ENCODE data around the gene FSCN2.
"Not testable (repeated sequence)": the region's sequence is repeated elsewhere in the genome, so short reads cannot be mapped to it uniquely, and the experiment has no call there.

FSCN2 gene

DNA sequence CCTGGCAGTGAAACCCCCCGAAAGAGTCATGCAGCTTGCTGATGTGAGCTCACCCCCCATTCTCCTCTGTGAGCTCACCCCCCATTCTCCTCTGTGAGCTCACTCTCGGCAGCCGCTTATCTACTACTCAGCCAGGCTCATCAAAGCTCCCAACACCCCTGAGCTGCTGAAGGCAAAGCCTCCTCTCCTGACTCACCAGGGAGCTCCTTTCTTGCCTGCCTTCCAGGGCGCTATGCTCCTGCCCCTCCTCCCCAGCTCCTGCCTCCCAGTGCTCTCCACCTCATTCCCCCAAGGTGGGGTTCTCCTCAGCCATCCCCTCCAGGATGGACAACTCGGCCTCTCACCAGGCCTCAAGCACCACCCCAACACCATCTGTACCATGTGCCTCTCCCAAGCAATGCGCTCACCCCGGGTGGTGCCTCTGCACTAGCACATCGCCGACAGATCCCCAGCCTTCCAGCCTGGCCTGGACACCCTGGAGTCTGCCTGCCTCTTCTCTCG lies 51.7 kb downstream of the FSCN2 start:
- DNase-seq (ENCODE audit: low read depth), result no peak

DNA sequence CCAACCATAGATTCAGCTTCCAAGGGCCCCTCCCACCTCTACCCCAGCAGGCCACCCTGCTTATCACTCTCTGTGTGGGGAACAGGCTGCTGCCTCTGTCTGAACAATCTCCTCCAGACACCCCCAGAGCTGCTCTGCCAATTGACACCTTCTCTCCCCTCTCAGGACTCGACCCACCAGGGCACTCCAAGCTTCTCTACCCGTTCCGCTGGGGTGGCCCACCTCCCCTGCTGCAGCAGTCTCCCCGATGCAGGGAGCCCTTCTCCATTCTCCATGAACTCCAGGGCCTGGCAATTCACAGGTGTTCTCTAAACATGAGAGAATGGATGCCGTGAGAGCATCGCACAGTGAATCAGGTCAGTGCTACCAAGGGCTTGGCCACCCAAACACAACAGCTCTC lies 52.3 kb downstream of the FSCN2 start:
- DNase-seq (ENCODE audit: low read depth), result no peak

DNA sequence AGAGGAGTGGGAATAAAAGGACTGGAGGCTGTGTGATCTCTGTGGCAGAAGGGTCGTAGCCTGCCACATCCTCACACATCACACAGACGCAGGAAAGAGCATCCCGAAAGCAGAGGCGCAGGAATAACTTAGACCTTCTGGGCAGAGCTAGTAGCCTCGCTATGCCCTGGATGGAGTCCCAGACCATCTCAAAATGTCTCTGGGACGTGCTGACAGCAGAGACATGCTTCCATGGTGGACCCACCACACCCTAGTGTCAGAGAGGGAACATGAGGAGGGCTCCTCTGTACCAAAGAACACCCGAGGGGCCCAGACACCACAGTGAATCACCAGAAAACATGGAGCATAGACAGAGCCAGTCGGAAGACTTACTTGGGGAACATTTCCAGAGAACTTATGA lies 53.6 kb downstream of the FSCN2 start:
- no peak for DNase-seq (ENCODE audit: low read depth)

DNA sequence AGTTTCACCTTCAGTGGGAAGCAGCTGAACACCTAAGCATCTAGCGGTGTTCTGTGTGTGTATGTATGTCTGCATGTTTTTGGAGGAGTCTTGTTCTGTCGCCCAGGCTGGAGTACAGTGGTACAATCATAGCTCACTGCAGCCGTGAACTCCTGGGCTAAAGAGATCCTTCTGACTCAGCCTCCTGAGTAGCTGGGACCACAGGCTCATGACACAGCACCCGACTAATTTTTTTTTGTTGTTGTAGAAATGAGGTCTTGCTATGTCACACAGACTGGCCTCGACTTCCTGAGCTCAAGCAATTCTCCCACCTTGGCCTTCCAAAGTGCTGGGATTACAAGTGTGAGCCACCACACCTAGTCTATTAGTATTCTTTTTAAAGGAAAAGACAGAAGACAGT lies 54.2 kb downstream of the FSCN2 start:
- no peak for DNase-seq (ENCODE audit: low read depth)

DNA sequence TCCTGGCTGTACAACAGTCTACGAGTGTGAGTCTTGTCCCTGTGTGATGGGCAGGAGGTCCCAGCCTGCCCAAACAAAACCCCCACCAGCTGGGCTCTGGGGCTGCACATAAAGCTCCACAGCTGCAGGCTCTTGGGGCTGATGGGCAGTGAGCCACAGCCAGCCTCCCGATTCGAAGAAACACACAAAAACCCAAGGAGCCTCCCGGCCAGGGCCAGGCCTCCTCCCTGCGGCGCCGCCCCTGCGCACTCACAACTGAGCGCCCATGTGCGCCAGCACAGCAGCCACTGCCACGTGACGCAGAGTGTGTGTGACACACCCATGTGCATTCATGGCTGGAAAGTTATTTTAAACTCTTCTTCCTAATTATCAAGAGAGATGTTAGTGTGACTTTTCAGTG lies 54.6 kb downstream of the FSCN2 start:
- no peak for DNase-seq (ENCODE audit: low read depth)

DNA sequence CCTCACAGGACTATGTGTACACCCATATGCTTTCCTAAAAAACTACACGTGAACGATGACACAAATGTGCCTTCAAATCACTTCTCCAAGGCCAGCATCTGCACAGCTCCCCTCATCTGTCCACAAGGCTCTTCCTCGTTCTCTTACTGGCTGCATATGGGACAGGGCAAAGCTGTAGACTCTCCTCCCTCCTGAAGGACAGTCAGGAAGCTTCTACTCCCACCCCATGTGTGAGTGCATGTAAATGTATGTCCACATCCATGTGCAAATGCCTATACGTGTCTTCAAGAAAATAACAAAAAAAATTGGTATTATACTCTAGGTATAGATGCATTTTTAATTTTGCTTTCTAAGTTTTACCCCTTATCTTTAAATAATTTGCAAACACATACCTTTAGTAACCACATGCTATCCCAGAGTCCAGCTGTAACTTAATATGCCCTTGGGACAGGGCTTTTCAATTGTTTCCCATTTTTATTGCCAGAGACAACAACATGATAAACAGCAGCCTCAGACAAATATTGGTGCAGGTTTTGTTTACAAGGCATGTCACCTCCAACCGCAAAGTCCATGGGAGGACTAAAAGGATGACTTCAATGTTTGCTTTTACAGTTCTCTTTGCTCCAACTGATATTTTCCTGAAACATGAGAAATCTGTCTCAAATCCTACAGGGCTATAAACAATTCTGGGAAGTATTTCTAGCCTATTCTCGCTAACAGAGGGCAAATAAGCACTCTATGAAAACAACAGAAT lies 55.6 kb downstream of the FSCN2 start:
- no peak for DNase-seq (ENCODE audit: low read depth)

DNA sequence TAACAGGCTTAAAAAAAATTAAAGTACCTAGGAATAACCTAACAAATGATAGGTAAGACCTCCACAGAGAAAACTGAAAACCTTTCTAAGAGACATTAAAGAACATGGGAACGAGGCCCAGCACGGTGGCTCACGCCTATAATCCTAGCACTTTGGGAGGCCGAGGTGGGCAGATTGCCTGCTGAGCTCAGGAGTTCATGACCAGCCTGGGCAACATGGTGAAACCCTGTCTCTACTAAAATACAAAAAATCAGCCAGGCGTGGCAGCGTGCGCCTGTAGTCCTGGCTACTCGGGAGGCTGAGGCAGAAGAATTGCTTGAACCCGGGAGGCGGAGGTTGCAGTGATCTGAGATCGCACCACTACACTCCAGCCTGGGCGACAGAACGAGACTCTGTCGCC lies 56.6 kb downstream of the FSCN2 start:
- DNase-seq (ENCODE audit: low read depth), result not testable (repeated sequence)

DNA sequence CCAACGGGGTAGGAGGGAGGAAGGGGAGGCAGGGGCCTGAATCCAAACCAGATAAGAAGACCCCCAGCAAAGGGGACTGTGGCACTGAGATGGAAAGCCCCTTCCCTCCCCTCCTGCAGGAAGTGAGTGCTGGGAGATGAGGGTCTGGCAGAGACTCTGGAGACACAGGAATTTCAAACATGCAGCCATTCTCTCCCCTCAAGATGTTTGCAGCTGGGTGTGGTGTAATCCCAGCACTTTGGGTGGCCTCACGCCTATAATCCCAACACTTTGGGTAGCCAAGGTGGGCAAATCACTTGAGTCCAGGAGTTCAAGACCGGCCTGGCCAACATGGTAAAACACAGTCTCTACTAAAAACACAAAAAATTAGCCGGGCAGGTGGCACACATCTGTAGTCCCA lies 57.9 kb downstream of the FSCN2 start:
- DNase-seq (ENCODE audit: low read depth), result no peak

Measured in activated T-cell treated with anti-CD3 and anti-CD28 coated beads for 48 hours (primary cell).